CD4-positive, alpha-beta memory T cell (primary cell): Measurements from ENCODE around the gene RIOX2. TPM values are rescaled to one million over a fixed set of nuclear protein-coding genes. Genes with fewer than 3 reads are reported as not detected.

Experiments
- CTCF ChIA-PET: fragments of 350-600 bp; sonication (Branson Sonifier 250); formaldehyde crosslinking; loops from one replicate; lab custom pipeline; 2021; ENCODE audit warnings: inconsistent platforms; ENCODE audit not compliant: partially characterized antibody; lab: Charles Lee
- POLR2A ChIA-PET: fragments of 350-600 bp; sonication (Branson Sonifier 250); formaldehyde crosslinking; loops from one replicate; lab custom pipeline; 2021; ENCODE audit not compliant: partially characterized antibody; lab: Charles Lee
- DNase-seq, 5 donors: peaks; one replicate each; pipeline versions ENCODE4 v3.0.0 to v3.0.0-alpha.2; 2020 to 2022; ENCODE audit warnings: mixed read lengths in 1 of 5
- H3K27ac ChIP-seq: one replicate; pipeline ENCODE4 v1.7.0; 2013; ENCODE audit warnings: low read depth, low read length
- H3K27me3 ChIP-seq: 2 replicates; pipeline ENCODE4 v1.7.0; 2013; ENCODE audit warnings: mild to moderate bottlenecking, low read length, moderate library complexity; ENCODE audit not compliant: insufficient read depth
- H3K36me3 ChIP-seq: 2 replicates; pipeline ENCODE4 v1.7.0; 2013; ENCODE audit warnings: mild to moderate bottlenecking, low read length, moderate library complexity; ENCODE audit not compliant: insufficient read depth
- H3K4me1 ChIP-seq: 2 replicates; pipeline ENCODE4 v1.7.0; 2013; ENCODE audit warnings: mild to moderate bottlenecking, low read length, moderate library complexity; ENCODE audit not compliant: insufficient read depth
- H3K4me3 ChIP-seq, 2 donors: one replicate each; pipeline ENCODE4 v1.7.0; 2013; ENCODE audit warnings: low read length in 2 of 2, mild to moderate bottlenecking in 1 of 2
- H3K9me3 ChIP-seq, 2 donors: one replicate each; pipeline ENCODE4 v1.7.0; 2013; ENCODE audit warnings: low read length in 2 of 2, control low read depth in 1 of 2; ENCODE audit not compliant: control insufficient read depth in 1 of 2
- H3K27ac Mint-ChIP-seq, 7 donors: one replicate each; pipeline ENCODE4 v1.8.0; 2020 to 2021; ENCODE audit warnings: mixed read lengths in 7 of 7, mild to moderate bottlenecking in 6 of 7, inconsistent platforms in 3 of 7, moderate library complexity in 3 of 7
- H3K27me3 Mint-ChIP-seq, 2 donors: one replicate each; pipeline ENCODE4 v1.8.0; 2020 to 2021; ENCODE audit warnings: mixed read lengths in 2 of 2
- H3K36me3 Mint-ChIP-seq, 2 donors: one replicate each; pipeline ENCODE4 v1.8.0; 2020 to 2021; ENCODE audit warnings: mixed read lengths in 2 of 2, inconsistent platforms in 1 of 2, mild to moderate bottlenecking in 1 of 2
- H3K4me1 Mint-ChIP-seq, 4 donors: one replicate each; pipeline ENCODE4 v1.8.0; 2020 to 2021; ENCODE audit warnings: mixed read lengths in 4 of 4, mild to moderate bottlenecking in 1 of 4
- H3K4me3 Mint-ChIP-seq, 8 donors: one replicate each; pipeline ENCODE4 v1.8.0; 2020 to 2021; ENCODE audit warnings: mixed read lengths in 8 of 8, mild to moderate bottlenecking in 7 of 8, moderate library complexity in 6 of 8, inconsistent platforms in 3 of 8
- H3K9me3 Mint-ChIP-seq, 8 donors: one replicate each; pipeline ENCODE4 v1.8.0; 2020 to 2021; ENCODE audit warnings: mixed read lengths in 8 of 8, mild to moderate bottlenecking in 5 of 8, inconsistent platforms in 3 of 8, moderate library complexity in 1 of 8
- intact Hi-C: fragments of 100-400 bp; cut with micrococcal nuclease; formaldehyde crosslinking; loops from one replicate; pipeline ENCODE4 v1.15.1; 2023
- polyA plus RNA-seq, 2 donors: library from polyadenylated mRNA; unstranded; fragments of 300-500 nt; fragmentation: Illumina TruSeq; gene quantifications; one replicate each; pipeline ENCODE4 v1.2.3, GENCODE V29; 2021
- total RNA-seq, 2 experiments: library from RNA; stranded (reverse); gene quantifications; one replicate each; pipeline ENCODE4 v1.2.3, GENCODE V29; 2021

The RIOX2 gene
- total and polyA plus RNA-seq, 4 experiments from 2014 or later, result 32.2 to 43.0 (median 37.3) TPM

GRCh38 chr3:97999994-98000393 lies 27.8 kb upstream of the RIOX2 start:
- H3K9me3 Mint-ChIP-seq, result peaks cover 0 to 3% (median 0%) of the 10 kb centered on the region in 8 donors
- no peak overlapping the region for H3K27ac ChIP-seq
- peaks cover 11% of the 10 kb centered on the region for H3K4me1 ChIP-seq
- no peaks in the 10 kb centered on the region for H3K36me3 ChIP-seq
- ChIA-PET CTCF (no interaction called here), POLR2A (no interaction called here)
- H3K9me3 ChIP-seq, result no peaks in the 10 kb centered on the region
- peaks cover 8 to 12% (median 9%) of the 10 kb centered on the region in 4 donors for H3K4me1 Mint-ChIP-seq
- H3K27ac Mint-ChIP-seq, result no peak overlapping the region
- no peak overlapping the region for H3K4me3 Mint-ChIP-seq
- H3K36me3 Mint-ChIP-seq, result no peaks in the 10 kb centered on the region
- H3K27me3 ChIP-seq, result no peaks in the 10 kb centered on the region
- no peak overlapping the region for H3K4me3 ChIP-seq
- H3K27me3 Mint-ChIP-seq, result no peaks in the 10 kb centered on the region
- no peak for DNase-seq
- intact Hi-C loops, result no loop called here

DNA sequence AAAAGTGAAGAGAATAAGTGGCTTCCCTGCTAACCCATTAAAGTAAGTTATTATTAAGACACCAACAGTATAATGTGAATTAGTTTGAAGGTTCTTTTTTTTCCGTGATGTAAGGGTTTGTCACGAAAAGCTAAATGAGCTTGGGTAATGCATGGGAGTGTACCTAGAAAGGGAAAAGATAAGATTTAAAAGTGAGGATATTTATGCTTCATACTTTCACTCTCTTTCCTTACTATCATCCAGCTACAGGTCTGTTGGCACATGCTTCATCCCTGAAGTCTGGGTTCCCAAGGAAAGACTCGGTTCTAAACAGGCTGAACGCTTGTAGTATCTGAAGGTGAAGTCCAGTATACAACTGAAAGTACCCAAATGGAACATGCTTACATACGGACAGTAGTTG lies 26.9 kb upstream of the RIOX2 start:
- Histone ChIP-seq H3K36me3 (no peaks in the 10 kb centered on the region), H3K4me3 (no peak overlapping the region), H3K9me3 (no peaks in the 10 kb centered on the region), H3K4me1 (peaks cover 11% of the 10 kb centered on the region), H3K27ac (no peak overlapping the region), H3K27me3 (no peaks in the 10 kb centered on the region)
- DNase-seq, result no peak
- ChIA-PET CTCF (no interaction called here), POLR2A (no interaction called here)
- no peaks in the 10 kb centered on the region for H3K36me3 Mint-ChIP-seq
- H3K27ac Mint-ChIP-seq, result no peak overlapping the region
- no peaks in the 10 kb centered on the region for H3K27me3 Mint-ChIP-seq
- peaks cover 8 to 9% (median 8%) of the 10 kb centered on the region in 4 donors for H3K4me1 Mint-ChIP-seq
- no peak overlapping the region for H3K4me3 Mint-ChIP-seq
- intact Hi-C loops, result no loop called here
- H3K9me3 Mint-ChIP-seq, result peaks cover 0 to 3% (median 0%) of the 10 kb centered on the region in 8 donors

GRCh38 chr3:97996988-97997387 lies 24.8 kb upstream of the RIOX2 start:
- H3K27me3 Mint-ChIP-seq, result no peaks in the 10 kb centered on the region
- ChIA-PET POLR2A (no interaction called here), CTCF (interaction anchor here (0.8 kb wide), 1 partner anchor 25 kb away, joined by 3 read pairs; no protein-coding TSS in a partner anchor)
- peaks cover 3 to 10% (median 7%) of the 10 kb centered on the region in 4 donors for H3K4me1 Mint-ChIP-seq
- H3K4me3 Mint-ChIP-seq, result no peak overlapping the region
- no peak overlapping the region for H3K27ac Mint-ChIP-seq
- intact Hi-C loops, result no loop called here
- Histone ChIP-seq H3K27me3 (no peaks in the 10 kb centered on the region), H3K4me1 (peaks cover 5% of the 10 kb centered on the region), H3K9me3 (no peaks in the 10 kb centered on the region), H3K27ac (no peak overlapping the region), H3K36me3 (no peaks in the 10 kb centered on the region), H3K4me3 (no peak overlapping the region)
- H3K36me3 Mint-ChIP-seq, result no peaks in the 10 kb centered on the region
- no peak for DNase-seq
- peaks cover 0 to 3% (median 0%) of the 10 kb centered on the region in 8 donors for H3K9me3 Mint-ChIP-seq

- Histone ChIP-seq H3K4me3 (no peak overlapping the region), H3K4me1 (peaks cover 24% of the 10 kb centered on the region), H3K9me3 (no peaks in the 10 kb centered on the region), H3K27me3 (no peaks in the 10 kb centered on the region), H3K27ac (no peak overlapping the region), H3K36me3 (no peaks in the 10 kb centered on the region)
- DNase-seq, result no peak
- no peak overlapping the region for H3K27ac Mint-ChIP-seq
- CTCF ChIA-PET, result interaction anchor here (1.3 kb wide), 1 partner anchor 17 kb away, joined by 3 read pairs; no protein-coding TSS in a partner anchor
- POLR2A ChIA-PET, result no interaction called here
- H3K27me3 Mint-ChIP-seq, result no peaks in the 10 kb centered on the region
- no peaks in the 10 kb centered on the region for H3K36me3 Mint-ChIP-seq
- intact Hi-C loops, result no loop called here
- H3K4me3 Mint-ChIP-seq, result no peak overlapping the region
- H3K4me1 Mint-ChIP-seq, result peaks cover 16 to 35% (median 25%) of the 10 kb centered on the region in 4 donors
- no peaks in the 10 kb centered on the region for H3K9me3 Mint-ChIP-seq
These were observed 22.2 kb upstream of the RIOX2 start for GRCh38 chr3:97994328-97994945.

DNA sequence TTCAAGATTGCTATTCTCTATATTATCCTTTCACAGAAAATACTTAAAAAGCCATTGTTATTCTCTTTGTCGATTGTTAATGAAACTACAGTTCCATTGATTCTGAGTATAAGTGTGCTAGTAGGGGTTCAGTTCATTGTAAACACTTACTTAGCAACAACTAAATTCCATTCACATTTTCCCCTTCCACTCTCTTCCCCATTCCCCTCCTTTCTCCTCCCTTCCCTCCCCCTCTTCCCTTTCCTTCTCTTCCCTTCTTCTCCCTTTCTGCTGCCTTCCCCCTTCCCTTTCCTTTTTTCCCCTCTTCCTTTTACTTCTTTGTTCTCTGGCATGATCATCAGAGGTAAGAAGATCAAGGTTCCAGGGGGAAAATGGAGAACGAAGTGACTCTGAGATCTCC lies 21.3 kb upstream of the RIOX2 start:
- Histone ChIP-seq H3K27me3 (no peaks in the 10 kb centered on the region), H3K4me1 (peaks cover 24% of the 10 kb centered on the region), H3K36me3 (no peaks in the 10 kb centered on the region), H3K9me3 (no peaks in the 10 kb centered on the region), H3K4me3 (no peak overlapping the region), H3K27ac (no peak overlapping the region)
- H3K4me3 Mint-ChIP-seq, result no peak overlapping the region
- no peak for DNase-seq
- H3K4me1 Mint-ChIP-seq, result peaks cover 16 to 35% (median 25%) of the 10 kb centered on the region in 4 donors
- H3K27ac Mint-ChIP-seq, result no peak overlapping the region
- no peaks in the 10 kb centered on the region for H3K27me3 Mint-ChIP-seq
- no peaks in the 10 kb centered on the region for H3K9me3 Mint-ChIP-seq
- ChIA-PET POLR2A (no interaction called here), CTCF (no interaction called here)
- no peaks in the 10 kb centered on the region for H3K36me3 Mint-ChIP-seq
- intact Hi-C loops, result no loop called here

GRCh38 chr3:97992547-97993173 lies 20.4 kb upstream of the RIOX2 start:
- no peak for DNase-seq
- Histone ChIP-seq H3K27ac (no peak overlapping the region), H3K27me3 (no peaks in the 10 kb centered on the region), H3K4me1 (peaks cover 24% of the 10 kb centered on the region), H3K36me3 (no peaks in the 10 kb centered on the region), H3K4me3 (no peak overlapping the region), H3K9me3 (no peaks in the 10 kb centered on the region)
- Mint-ChIP-seq H3K4me1 (peaks cover 16 to 35% (median 25%) of the 10 kb centered on the region in 4 donors), H3K27me3 (no peaks in the 10 kb centered on the region), H3K9me3 (no peaks in the 10 kb centered on the region), H3K36me3 (no peaks in the 10 kb centered on the region), H3K4me3 (no peak overlapping the region), H3K27ac (peak overlapping the region in 3 of 7 donors; percentile 15 to 70 (median 44))
- intact Hi-C loops, result no loop called here
- CTCF ChIA-PET, result no interaction called here
- POLR2A ChIA-PET, result no interaction called here

- POLR2A ChIA-PET, result interaction anchor here (0.9 to 1.2 kb wide), 4 partner anchors 10 to 170 kb away, joined by 3 to 7 read pairs (median 4); partner anchors contain the start of gene CRYBG3
- DNase-seq, result peak in 4 of 5 donors; percentile 31 to 46 (median 39)
- intact Hi-C loops, result no loop called here
- Histone ChIP-seq H3K27me3 (no peaks in the 10 kb centered on the region), H3K4me3 (peak overlapping the region in 1 of 2 donors; percentile 20), H3K9me3 (no peaks in the 10 kb centered on the region), H3K4me1 (peaks cover 24% of the 10 kb centered on the region), H3K27ac (no peak overlapping the region), H3K36me3 (no peaks in the 10 kb centered on the region)
- peak overlapping the region; percentile 40 to 83 (median 77) for H3K4me3 Mint-ChIP-seq
- H3K36me3 Mint-ChIP-seq, result no peaks in the 10 kb centered on the region
- peaks cover 16 to 35% (median 25%) of the 10 kb centered on the region in 4 donors for H3K4me1 Mint-ChIP-seq
- peak overlapping the region; percentile 74 to 95 (median 90) for H3K27ac Mint-ChIP-seq
- H3K27me3 Mint-ChIP-seq, result no peaks in the 10 kb centered on the region
- CTCF ChIA-PET, result interaction anchor here (1.5 kb wide), 1 partner anchor 32 kb away, joined by 3 read pairs; no protein-coding TSS in a partner anchor
- H3K9me3 Mint-ChIP-seq, result no peaks in the 10 kb centered on the region
These were observed 19.1 kb upstream of the RIOX2 start for GRCh38 chr3:97991293-97991682.
